Aorta (tissue), 5 donors: ENCODE measurements around the gene SCAPER. TPM values are rescaled to one million over a fixed set of nuclear protein-coding genes. Genes with fewer than 3 reads are reported as not detected.
"Not testable (repeated sequence)": the region's sequence is repeated elsewhere in the genome, so short reads cannot be mapped to it uniquely, and the experiment has no call there.

Source experiments
- ATAC-seq: fragments of 200-7000 bp; cut with Tn5 transposase; one replicate; pipeline ENCODE4 v1.9.1; 2022; ENCODE audit warnings: moderate library complexity; ENCODE audit not compliant: low FRiP score
- DNase-seq, 2 donors: peaks; one replicate each; pipeline ENCODE4 v3.0.0-alpha.2; 2020
- H3K27ac ChIP-seq, 2 donors: one replicate each; pipeline ENCODE4 v1.5.1; 2013; ENCODE audit warnings: low read length in 2 of 2, mild to moderate bottlenecking in 2 of 2, moderate library complexity in 2 of 2, control low read depth in 1 of 2, inconsistent platforms in 1 of 2, low read depth in 1 of 2
- H3K27me3 ChIP-seq, 2 donors: one replicate each; pipeline ENCODE4 v1.6.1; 2013; ENCODE audit warnings: control low read depth in 1 of 2, low read length in 1 of 2, mild to moderate bottlenecking in 1 of 2, moderate library complexity in 1 of 2; ENCODE audit not compliant: insufficient read depth in 2 of 2, control insufficient read depth in 1 of 2
- H3K36me3 ChIP-seq, 2 donors: one replicate each; pipeline ENCODE4 v1.6.1; 2013; ENCODE audit warnings: control low read depth in 1 of 2, low read length in 1 of 2, mild to moderate bottlenecking in 1 of 2; ENCODE audit not compliant: insufficient read depth in 2 of 2, control insufficient read depth in 1 of 2
- H3K4me1 ChIP-seq, 2 donors: one replicate each; pipeline ENCODE4 v1.6.1; 2013; ENCODE audit warnings: low read length in 2 of 2, control low read depth in 1 of 2, mild to moderate bottlenecking in 1 of 2, moderate library complexity in 1 of 2; ENCODE audit not compliant: insufficient read depth in 2 of 2, control insufficient read depth in 1 of 2
- H3K4me3 ChIP-seq, 2 donors: one replicate each; pipeline ENCODE4 v1.5.1; 2013; ENCODE audit warnings: low read length in 2 of 2, control low read depth in 1 of 2, mild to moderate bottlenecking in 1 of 2
- H3K9me3 ChIP-seq: one replicate; pipeline ENCODE4 v1.6.1; 2013; ENCODE audit warnings: mild to moderate bottlenecking, low read length; ENCODE audit not compliant: control insufficient read depth
- WGBS, 2 donors: extraction: QIAGEN DNeasy Blood & Tissue Kit; methylation state at CpG; one replicate each; pipeline ENCODE4 v1.1.7; 2013; 5-methylcytosine and 5-hydroxymethylcytosine counted together
- intact Hi-C, 2 donors: fragments of 100-400 bp; cut with DNase I; formaldehyde crosslinking; loops; one replicate each; pipeline versions ENCODE4 v1.14.2 to v1.15.0; 2022
- polyA plus RNA-seq, 2 donors: library from polyadenylated mRNA; stranded (reverse); fragments of 200-250 nt; gene quantifications; one replicate each; pipeline ENCODE4 v1.2.3, GENCODE V29; 2013
- total RNA-seq, 2 donors: library from RNA; stranded (reverse); fragmentation: NEBNext Ultra II Directional; extraction: Animal tissue kit (Norgen Biotek cat#: 25700); gene quantifications; one replicate each; pipeline ENCODE4 v1.2.1, GENCODE V29; 2021
- donor health status: healthy with polysubstance abuse.
- donor health status: Bipolar disorder and iron deficiency.
- donor health status: DM: no; HTN: no; CAD: no.
- donor health status: DM: no; HTN: no; CAD: no.
- donor health status: DM: yes; HTN: yes; CAD: no.

SCAPER gene
- total and polyA plus RNA-seq, 4 donors = 11.9 to 44.3 (median 25.6) TPM

- H3K4me3 ChIP-seq = no peak overlapping the region
- 78 to 82% methylated on average over 3 of the region's 3 CpGs for WGBS, 2 donors
- ATAC-seq (no peak), DNase-seq (no peak)
- no peaks in the 10 kb centered on the region for H3K36me3 ChIP-seq
- no peaks in the 10 kb centered on the region for H3K9me3 ChIP-seq
- H3K27ac ChIP-seq = no peak overlapping the region
- no peaks in the 10 kb centered on the region for H3K4me1 ChIP-seq
- intact Hi-C loops = no loop called here
- H3K27me3 ChIP-seq = no peaks in the 10 kb centered on the region
Observed at GRCh38 chr15:76529911-76530310, 375.2 kb downstream of the SCAPER start.

GRCh38 chr15:76526111-76526510 lies 379.0 kb downstream of the SCAPER start:
- no peak for DNase-seq
- no peaks in the 10 kb centered on the region for H3K27me3 ChIP-seq
- no peak for ATAC-seq
- WGBS, 2 donors = 99 to 100% methylated on average over 1 of the region's 1 CpG
- no peaks in the 10 kb centered on the region for H3K9me3 ChIP-seq
- intact Hi-C loops = no loop called here
- H3K36me3 ChIP-seq = no peaks in the 10 kb centered on the region
- H3K4me1 ChIP-seq = no peaks in the 10 kb centered on the region
- no peak overlapping the region for H3K4me3 ChIP-seq
- no peak overlapping the region for H3K27ac ChIP-seq

DNA sequence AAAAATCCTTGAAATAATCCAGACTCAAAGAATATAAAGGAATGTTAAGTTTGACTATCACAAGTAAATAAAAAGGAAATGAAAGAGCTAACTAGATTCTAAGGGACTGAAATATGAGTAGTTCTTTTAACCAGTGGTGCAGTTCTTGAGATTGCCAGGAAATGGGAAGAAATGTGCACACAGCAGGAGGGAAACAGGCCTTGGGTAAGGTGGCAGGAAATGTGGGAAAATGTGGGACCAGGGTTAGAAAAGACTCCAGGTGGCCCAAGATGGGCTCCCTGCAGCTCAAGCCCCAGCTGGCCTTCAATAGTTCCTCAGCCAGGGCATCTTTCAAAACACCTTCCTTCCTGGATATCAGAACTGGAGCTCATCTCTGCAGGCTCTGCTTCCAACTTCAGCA lies 387.2 kb downstream of the SCAPER start:
- Histone ChIP-seq H3K9me3 (no peaks in the 10 kb centered on the region), H3K4me3 (no peak overlapping the region), H3K27me3 (no peaks in the 10 kb centered on the region), H3K4me1 (no peaks in the 10 kb centered on the region), H3K27ac (no peak overlapping the region), H3K36me3 (no peaks in the 10 kb centered on the region)
- intact Hi-C loops = no loop called here
- DNase-seq (no peak), ATAC-seq (no peak)

- ATAC-seq (no peak), DNase-seq (no peak)
- no peak overlapping the region for H3K27ac ChIP-seq
- intact Hi-C loops = no loop called here
- H3K27me3 ChIP-seq = no peaks in the 10 kb centered on the region
- no peak overlapping the region for H3K4me3 ChIP-seq
- no peaks in the 10 kb centered on the region for H3K9me3 ChIP-seq
- no peaks in the 10 kb centered on the region for H3K36me3 ChIP-seq
- H3K4me1 ChIP-seq = no peaks in the 10 kb centered on the region
- 97 to 100% methylated on average over 1 of the region's 1 CpG for WGBS, 2 donors
Observed at GRCh38 chr15:76514282-76514681, 390.9 kb downstream of the SCAPER start.

- Histone ChIP-seq H3K36me3 (no peaks in the 10 kb centered on the region), H3K27ac (no peak overlapping the region), H3K4me3 (no peak overlapping the region), H3K4me1 (no peaks in the 10 kb centered on the region), H3K9me3 (no peaks in the 10 kb centered on the region), H3K27me3 (no peaks in the 10 kb centered on the region)
- intact Hi-C loops = no loop called here
- ATAC-seq (no peak), DNase-seq (no peak)
- 79 to 90% methylated on average over 2 of the region's 2 CpGs for WGBS, 2 donors
Observed at GRCh38 chr15:76512971-76513370, 392.2 kb downstream of the SCAPER start.

DNA sequence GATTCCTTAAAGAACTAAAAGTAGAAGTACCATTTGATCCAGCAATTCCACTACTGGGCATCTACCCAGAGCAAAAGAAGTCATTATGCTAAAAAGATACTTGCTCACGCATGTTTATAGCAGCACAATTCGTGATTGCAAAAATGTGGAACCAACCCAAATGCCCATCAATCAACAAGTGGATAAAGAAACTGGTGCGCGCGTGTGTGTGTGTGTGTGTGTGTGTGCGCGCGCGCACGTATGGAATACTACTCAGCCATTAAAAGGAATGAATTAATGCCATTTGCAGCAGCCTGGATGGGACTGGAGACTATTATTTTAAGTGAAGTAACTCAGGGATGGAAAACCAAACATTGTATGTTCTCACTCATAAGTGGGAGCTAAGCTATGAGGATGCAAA lies 394.5 kb downstream of the SCAPER start:
- intact Hi-C loops, H3K9me3 ChIP-seq, H3K27ac ChIP-seq, H3K4me3 ChIP-seq, DNase-seq, H3K27me3 ChIP-seq, ATAC-seq, H3K4me1 ChIP-seq, H3K36me3 ChIP-seq: not testable (repeated sequence)
- WGBS, 2 donors = 96 to 98% methylated on average over 10 of the region's 10 CpGs

- Histone ChIP-seq H3K36me3 (no peaks in the 10 kb centered on the region), H3K4me3 (no peak overlapping the region), H3K27me3 (no peaks in the 10 kb centered on the region), H3K27ac (no peak overlapping the region), H3K9me3 (no peaks in the 10 kb centered on the region), H3K4me1 (no peaks in the 10 kb centered on the region)
- no peak for ATAC-seq
- no peak for DNase-seq
- 97 to 98% methylated on average over 3 of the region's 3 CpGs for WGBS, 2 donors
- intact Hi-C loops = no loop called here
Observed at GRCh38 chr15:76503804-76504203, 401.3 kb downstream of the SCAPER start.

DNA sequence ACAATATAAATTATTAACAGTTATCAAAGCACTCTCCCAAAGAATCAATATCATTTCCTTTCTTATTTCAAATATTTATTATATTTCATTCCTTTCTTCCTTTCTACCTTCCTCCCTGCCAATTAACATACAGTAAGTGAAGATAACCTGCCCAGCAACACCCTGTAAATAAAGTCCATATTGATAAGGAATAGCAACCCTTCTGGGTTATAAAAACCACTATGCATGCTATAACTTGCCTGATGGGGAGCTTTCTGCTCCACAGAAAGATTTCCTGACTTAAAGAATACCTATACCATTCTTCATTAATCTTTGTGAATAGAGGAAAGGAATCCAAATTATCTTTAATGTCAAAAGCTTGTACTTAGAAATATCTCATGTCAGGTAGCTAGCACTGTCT lies 402.0 kb downstream of the SCAPER start:
- Histone ChIP-seq H3K4me3 (no peak overlapping the region), H3K36me3 (no peaks in the 10 kb centered on the region), H3K4me1 (no peaks in the 10 kb centered on the region), H3K27me3 (no peaks in the 10 kb centered on the region), H3K9me3 (no peaks in the 10 kb centered on the region), H3K27ac (no peak overlapping the region)
- ATAC-seq = no peak
- no peak for DNase-seq
- intact Hi-C loops = no loop called here

DNA sequence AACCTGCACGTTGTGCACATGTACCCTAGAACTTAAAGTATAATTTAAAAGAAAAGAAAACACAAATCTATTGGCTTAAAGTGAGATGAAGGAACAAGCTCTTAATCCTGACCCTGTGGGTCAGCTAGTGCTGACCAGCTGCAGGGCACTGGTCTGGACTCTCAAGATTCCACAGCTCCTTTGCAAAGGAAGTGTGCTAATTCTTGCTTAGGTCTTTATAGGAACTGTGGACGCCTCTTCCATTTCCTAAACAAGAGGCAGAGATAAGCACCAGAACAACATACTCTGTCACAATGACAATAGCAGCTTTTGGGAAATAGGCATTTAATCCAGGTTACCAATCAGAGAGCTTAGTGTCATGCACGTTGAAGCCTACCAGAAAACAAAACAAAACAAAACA lies 402.5 kb downstream of the SCAPER start:
- intact Hi-C loops = no loop called here
- Histone ChIP-seq H3K27ac (no peak overlapping the region), H3K9me3 (no peaks in the 10 kb centered on the region), H3K4me3 (no peak overlapping the region), H3K27me3 (no peaks in the 10 kb centered on the region), H3K4me1 (no peaks in the 10 kb centered on the region), H3K36me3 (no peaks in the 10 kb centered on the region)
- 88 to 90% methylated on average over 3 of the region's 3 CpGs for WGBS, 2 donors
- DNase-seq (no peak), ATAC-seq (no peak)
